ENCODE results near the gene ST3GAL5.

GRCh38 chr2:85890522-85891176 lies 1.9 kb upstream of the ST3GAL5 start:
- TF ChIP-seq CTCF (IDR thresholded peaks at IDR 0.05; ENCODE audit: borderline replicate concordance, extremely low read depth, low read length, poor library complexity, severe bottlenecking), result no peak
- no peak for TF ChIP-seq EZH2 (IDR thresholded peaks at IDR 0.05; ENCODE audit: borderline replicate concordance, low read depth, low read length, severe bottlenecking)
